ENCODE data around the gene SPATA3. TPM values are rescaled to one million over a fixed set of nuclear protein-coding genes. Genes with fewer than 3 reads are reported as not detected.
"Not testable (repeated sequence)": the region's sequence is repeated elsewhere in the genome, so short reads cannot be mapped to it uniquely, and the experiment has no call there.

Gene SPATA3
- total RNA-seq, 1 donor from 2014 or later, result not detected

GRCh38 chr2:230960026-230960425 lies 35.9 kb upstream of the SPATA3 start:
- TF ChIP-seq, protein P1, sequence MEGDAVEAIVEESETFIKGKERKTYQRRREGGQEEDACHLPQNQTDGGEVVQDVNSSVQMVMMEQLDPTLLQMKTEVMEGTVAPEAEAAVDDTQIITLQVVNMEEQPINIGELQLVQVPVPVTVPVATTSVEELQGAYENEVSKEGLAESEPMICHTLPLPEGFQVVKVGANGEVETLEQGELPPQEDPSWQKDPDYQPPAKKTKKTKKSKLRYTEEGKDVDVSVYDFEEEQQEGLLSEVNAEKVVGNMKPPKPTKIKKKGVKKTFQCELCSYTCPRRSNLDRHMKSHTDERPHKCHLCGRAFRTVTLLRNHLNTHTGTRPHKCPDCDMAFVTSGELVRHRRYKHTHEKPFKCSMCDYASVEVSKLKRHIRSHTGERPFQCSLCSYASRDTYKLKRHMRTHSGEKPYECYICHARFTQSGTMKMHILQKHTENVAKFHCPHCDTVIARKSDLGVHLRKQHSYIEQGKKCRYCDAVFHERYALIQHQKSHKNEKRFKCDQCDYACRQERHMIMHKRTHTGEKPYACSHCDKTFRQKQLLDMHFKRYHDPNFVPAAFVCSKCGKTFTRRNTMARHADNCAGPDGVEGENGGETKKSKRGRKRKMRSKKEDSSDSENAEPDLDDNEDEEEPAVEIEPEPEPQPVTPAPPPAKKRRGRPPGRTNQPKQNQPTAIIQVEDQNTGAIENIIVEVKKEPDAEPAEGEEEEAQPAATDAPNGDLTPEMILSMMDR (IDR thresholded peaks at IDR 0.05; ENCODE audit: insufficient read depth, low read length, severe bottlenecking), result no peak
- FAIRE-seq (no peak), DNase-seq (ENCODE audit: low read depth) (no peak)
- H3K4me3 ChIP-seq (ENCODE audit: low read depth, low read length), result no peak overlapping the region
- H3K36me3 ChIP-seq (ENCODE audit: control insufficient read depth, insufficient read depth, low read length), result no peaks in the 10 kb centered on the region
- no peaks in the 10 kb centered on the region for H3K27me3 ChIP-seq (ENCODE audit: control insufficient read depth, insufficient read depth, low read length)

DNA sequence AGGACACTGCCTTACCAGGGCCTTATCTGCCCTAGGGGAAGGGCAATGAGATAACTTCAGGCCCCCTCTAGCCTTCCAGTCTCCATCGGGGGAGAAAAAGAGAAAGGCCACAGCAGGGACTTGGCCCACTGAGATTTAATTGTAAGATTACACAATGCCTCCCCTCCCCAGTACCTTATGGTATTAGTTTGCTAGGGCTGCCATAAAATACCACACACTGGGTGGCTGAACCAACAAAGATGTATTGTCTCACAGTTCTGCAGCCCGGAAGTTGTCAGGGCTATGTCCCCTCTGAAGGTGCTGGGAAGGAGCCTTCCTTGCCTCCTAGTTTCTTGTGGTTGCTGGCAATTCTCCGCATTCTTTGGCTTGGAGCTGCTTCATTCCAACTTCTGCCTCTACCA lies 34.8 kb upstream of the SPATA3 start:
- DNase-seq (ENCODE audit: low read depth) (no peak), FAIRE-seq (no peak)
- Histone ChIP-seq H3K27me3 (ENCODE audit: control insufficient read depth, insufficient read depth, low read length) (no peaks in the 10 kb centered on the region), H3K4me3 (ENCODE audit: low read depth, low read length) (no peak overlapping the region), H3K36me3 (ENCODE audit: control insufficient read depth, insufficient read depth, low read length) (no peaks in the 10 kb centered on the region)
- TF ChIP-seq, protein P1 (IDR thresholded peaks at IDR 0.05; ENCODE audit: insufficient read depth, low read length, severe bottlenecking), result no peak

DNA sequence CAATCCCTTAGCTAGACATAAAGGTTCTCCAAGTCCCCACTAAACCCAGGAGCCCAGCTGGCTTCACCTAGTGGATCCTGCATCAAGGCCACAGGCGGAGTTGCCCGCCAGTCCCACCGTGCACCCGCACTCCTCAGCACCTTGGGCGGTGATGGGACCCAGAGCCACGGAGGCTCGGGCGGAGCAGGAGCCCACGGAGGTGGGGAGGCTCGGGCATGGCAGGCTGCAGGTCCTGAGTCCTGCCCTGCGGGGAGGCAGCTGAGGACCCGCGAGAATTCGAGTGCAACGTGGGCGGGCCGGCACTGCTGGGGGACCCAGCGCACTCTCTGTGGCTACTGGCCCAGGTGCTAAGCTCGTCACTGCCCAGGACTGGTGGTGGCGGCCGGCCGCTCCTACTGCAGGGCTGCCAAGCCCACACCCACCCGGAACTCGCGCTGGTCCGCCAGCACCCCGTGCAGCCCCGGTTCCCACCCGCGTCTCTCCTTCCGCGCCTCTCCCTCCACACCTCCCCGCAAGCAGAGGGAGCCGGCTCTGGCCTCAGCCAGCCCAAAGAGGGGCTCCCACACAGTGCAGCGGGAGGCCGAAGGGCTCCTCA lies 31.7 kb upstream of the SPATA3 start:
- no peak for FAIRE-seq
- Histone ChIP-seq H3K36me3 (ENCODE audit: control insufficient read depth, insufficient read depth, low read length) (no peaks in the 10 kb centered on the region), H3K4me3 (ENCODE audit: low read depth, low read length) (no peak overlapping the region), H3K27me3 (ENCODE audit: control insufficient read depth, insufficient read depth, low read length) (no peaks in the 10 kb centered on the region)
- TF ChIP-seq, protein P1 (IDR thresholded peaks at IDR 0.05; ENCODE audit: insufficient read depth, low read length, severe bottlenecking), result no peak
- no peak for DNase-seq (ENCODE audit: low read depth)

DNA sequence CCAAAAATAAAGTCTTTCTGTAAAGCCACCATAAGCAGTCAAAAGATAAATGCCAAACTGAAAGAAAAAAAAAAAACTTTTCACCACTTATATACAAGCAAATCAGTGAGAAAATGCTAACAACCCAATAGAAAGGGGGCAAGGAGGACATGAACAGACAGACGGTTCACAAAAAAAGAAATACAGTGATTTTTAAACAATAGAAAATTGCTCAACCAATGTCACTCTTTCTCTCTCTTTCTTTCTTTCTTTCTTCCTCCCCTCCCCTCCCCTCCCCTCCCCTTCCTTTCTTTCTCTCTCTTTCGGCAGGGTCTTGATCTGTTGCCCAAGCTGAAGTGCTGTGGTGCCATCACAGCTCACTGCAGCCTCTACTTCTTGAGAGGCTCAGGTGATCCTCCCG lies 28.8 kb upstream of the SPATA3 start:
- no peak for DNase-seq (ENCODE audit: low read depth)
- TF ChIP-seq, protein P1 (IDR thresholded peaks at IDR 0.05; ENCODE audit: insufficient read depth, low read length, severe bottlenecking), result no peak
- Histone ChIP-seq H3K27me3 (ENCODE audit: control insufficient read depth, insufficient read depth, low read length) (no peaks in the 10 kb centered on the region), H3K4me3 (ENCODE audit: low read depth, low read length) (no peak overlapping the region), H3K36me3 (ENCODE audit: control insufficient read depth, insufficient read depth, low read length) (no peaks in the 10 kb centered on the region)
- no peak for FAIRE-seq

- not testable (repeated sequence) for DNase-seq (ENCODE audit: low read depth); H3K27me3 ChIP-seq (ENCODE audit: control insufficient read depth, insufficient read depth, low read length); FAIRE-seq; H3K36me3 ChIP-seq (ENCODE audit: control insufficient read depth, insufficient read depth, low read length); H3K4me3 ChIP-seq (ENCODE audit: low read depth, low read length)
These were observed 27.6 kb upstream of the SPATA3 start for GRCh38 chr2:230968314-230968713.

GRCh38 chr2:230968921-230969658 lies 26.8 kb upstream of the SPATA3 start:
- H3K27me3 ChIP-seq (ENCODE audit: control insufficient read depth, insufficient read depth, low read length), result no peaks in the 10 kb centered on the region
- H3K4me3 ChIP-seq (ENCODE audit: low read depth, low read length), result no peak overlapping the region
- no peak for DNase-seq (ENCODE audit: low read depth)
- peak; percentile 43 for FAIRE-seq
- TF ChIP-seq, protein P1 (IDR thresholded peaks at IDR 0.05; ENCODE audit: insufficient read depth, low read length, severe bottlenecking), result no peak
- no peaks in the 10 kb centered on the region for H3K36me3 ChIP-seq (ENCODE audit: control insufficient read depth, insufficient read depth, low read length)

All from bronchial epithelial cell (primary cell).